Endothelial cell of umbilical vein (primary cell): Measurements from ENCODE around the gene AK4. TPM values are rescaled to one million over a fixed set of nuclear protein-coding genes. Genes with fewer than 3 reads are reported as not detected.

Source experiments
- BruUV-seq: library from RNA; stranded (reverse); fragments of 400-500 nt; replicated peaks from 2 replicates; lab custom pipeline; 2021; lab: Mats Ljungman, UMichigan
- CTCF ChIA-PET: fragments of 300-600, 350-600 bp; sonication (Branson Sonifier 250); formaldehyde crosslinking; loops from one replicate; lab custom pipeline; 2021; ENCODE audit warnings: antibody characterized with exemption, inconsistent platforms; lab: Charles Lee
- POLR2A ChIA-PET: fragments of 300-600, 350-600 bp; sonication (Branson Sonifier 250); formaldehyde crosslinking; loops from one replicate; lab custom pipeline; 2021; ENCODE audit warnings: antibody characterized with exemption, inconsistent platforms; lab: Charles Lee
- DNase-seq: peaks from one replicate; pipeline ENCODE4 v3.0.0-alpha.2; 2011; ENCODE audit warnings: low read depth, low spot score
- FAIRE-seq: peaks from 2 replicates; lab custom pipeline; 2011; peaks lifted over from hg19 to GRCh38; lab: Jason Lieb, UNC
- H2AFZ ChIP-seq: 2 replicates; pipeline ENCODE4 v1.6.0; 2012; ENCODE audit warnings: low read depth, low read length, control low read depth, inconsistent platforms
- H3K27ac ChIP-seq: 2 replicates; pipeline ENCODE4 v1.5.1; 2011; ENCODE audit warnings: low read depth, mild to moderate bottlenecking, control low read depth, low read length, moderate library complexity; ENCODE audit not compliant: insufficient read depth
- H3K27me3 ChIP-seq, 2 experiments: 2 replicates each; pipeline versions ENCODE4 v1.6.0 to v1.6.1; 2011; ENCODE audit warnings: low read length in 2 of 2, mixed read lengths in 1 of 2; ENCODE audit not compliant: control insufficient read depth in 2 of 2, insufficient read depth in 2 of 2
- H3K36me3 ChIP-seq, 2 experiments: 2 replicates in 1 of 2; 3 replicates in 1 of 2; pipeline ENCODE4 v1.5.1; 2011; ENCODE audit warnings: low read length in 2 of 2, mild to moderate bottlenecking in 1 of 2, moderate library complexity in 1 of 2; ENCODE audit not compliant: control insufficient read depth in 2 of 2, insufficient read depth in 2 of 2; ENCODE audit errors: extremely low read depth in 1 of 2
- H3K4me1 ChIP-seq: 3 replicates; pipeline ENCODE4 v1.5.1; 2011; ENCODE audit warnings: mild to moderate bottlenecking, low read length; ENCODE audit not compliant: control insufficient read depth, insufficient read depth; ENCODE audit errors: extremely low read depth
- H3K4me2 ChIP-seq: 2 replicates; pipeline ENCODE4 v1.6.1; 2011; ENCODE audit warnings: low read length, control low read depth, mixed read lengths; ENCODE audit not compliant: insufficient read depth
- H3K4me3 ChIP-seq, 3 experiments: fragments of 200-600 bp in 1 of 3; sonication (generic), shearing (Covaris generic) in 1 of 3; replicated peaks in 1 of 3; 2 replicates each; pipeline ENCODE4 v1.5.1; 2011 to 2016; ENCODE audit warnings: control low read depth in 3 of 3, low read length in 3 of 3, mild to moderate bottlenecking in 2 of 3, inconsistent platforms in 1 of 3, low read depth in 1 of 3, moderate library complexity in 1 of 3; ENCODE audit not compliant: insufficient read depth in 1 of 3
- H3K79me2 ChIP-seq: 2 replicates; pipeline ENCODE4 v1.6.0; 2012; ENCODE audit warnings: low read length, inconsistent platforms; ENCODE audit not compliant: control insufficient read depth, insufficient read depth
- H3K9ac ChIP-seq: replicated peaks from 2 replicates; pipeline ENCODE3; 2011; ENCODE audit warnings: low read length, control low read depth; ENCODE audit not compliant: insufficient read depth; ENCODE audit errors: extremely low read depth
- H3K9me1 ChIP-seq: replicated peaks from 3 replicates; pipeline ENCODE4 v1.6.0; 2011; ENCODE audit warnings: mild to moderate bottlenecking, low read length; ENCODE audit not compliant: control insufficient read depth, insufficient read depth; ENCODE audit errors: extremely low read depth
- H3K9me3 ChIP-seq: replicated peaks from 2 replicates; pipeline ENCODE4 v1.5.1; 2012; ENCODE audit warnings: low read length, inconsistent platforms; ENCODE audit not compliant: control insufficient read depth, insufficient read depth
- H4K20me1 ChIP-seq: replicated peaks from 2 replicates; pipeline ENCODE3; 2011; ENCODE audit warnings: mild to moderate bottlenecking, low read length; ENCODE audit not compliant: control insufficient read depth, insufficient read depth; ENCODE audit errors: extremely low read depth
- FOS ChIP-seq: IDR thresholded peaks from 2 replicates; pipeline ENCODE4 v1.6.1; 2011; ENCODE audit warnings: mild to moderate bottlenecking, low read length, moderate library complexity, borderline replicate concordance; ENCODE audit not compliant: insufficient read depth
- GATA2 ChIP-seq: IDR thresholded peaks from 2 replicates; pipeline ENCODE4 v1.7.0; 2011; ENCODE audit warnings: low read depth, mild to moderate bottlenecking, moderate library complexity, mixed read lengths, low read length; ENCODE audit not compliant: insufficient read length, insufficient read depth
- JUN ChIP-seq: IDR thresholded peaks from 2 replicates; pipeline ENCODE4 v1.6.1; 2011; ENCODE audit warnings: borderline replicate concordance, low read depth; ENCODE audit not compliant: insufficient read length, insufficient read depth
- POLR2A ChIP-seq: IDR thresholded peaks from 2 replicates; pipeline ENCODE4 v1.6.1; 2012; ENCODE audit warnings: low read depth, mild to moderate bottlenecking, control low read depth, low read length
- POLR2AphosphoS5 ChIP-seq: IDR thresholded peaks from 2 replicates; pipeline ENCODE4 v1.6.1; 2012; ENCODE audit warnings: low read depth, mild to moderate bottlenecking, control low read depth, low read length, moderate library complexity; ENCODE audit not compliant: insufficient read depth
- dilution Hi-C: fragments of 300-500 bp; cut with MboI; formaldehyde crosslinking; loops from one replicate; pipeline ENCODE4 v1.15.0; 2019; ENCODE audit warnings: low sequenced_read_pairs; ENCODE audit not compliant: extremely low pct_ligation_motif_present
- intact Hi-C: fragments of 100-400 bp; cut with micrococcal nuclease; formaldehyde crosslinking; loops from one replicate; pipeline ENCODE4 v1.10.0; 2022
- polyA plus RNA-seq, 4 experiments: library from polyadenylated mRNA; depleted of rRNA in 3 of 4; stranded (reverse) in 3 of 4; unstranded in 1 of 4; fragments of >200 nt; gene quantifications; 2 replicates each; pipeline versions ENCODE4 v1.2.1 to v1.2.3, GENCODE V29; 2011 to 2012; ENCODE audit warnings: missing spikeins in 1 of 4
- total RNA-seq: library from RNA; stranded (reverse); gene quantifications from 2 replicates; pipeline ENCODE4 v1.2.3, GENCODE V29; 2021
- TF ChIP-seq, protein P1 (sequence below), 2 donors: IDR thresholded peaks; 1 replicate in 1 of 2; 2 replicates in 1 of 2; pipeline ENCODE4 v1.5.1; 2011; ENCODE audit warnings: low read length in 2 of 2, mild to moderate bottlenecking in 2 of 2, moderate library complexity in 2 of 2, control low read depth in 1 of 2, inconsistent platforms in 1 of 2, low read depth in 1 of 2; ENCODE audit not compliant: insufficient read depth in 1 of 2; ENCODE audit errors: extremely low read depth in 1 of 2
- TF ChIP-seq, protein P2 (sequence below): IDR thresholded peaks from 2 replicates; pipeline ENCODE4 v1.6.1; 2011; ENCODE audit not compliant: insufficient read depth, insufficient read length

AK4 gene
- total and polyA plus RNA-seq, 2 donors (not counting 3 experiments of a cell fraction or from before 2014, with no cell fraction given) = 2.2 to 5.6 TPM

DNA sequence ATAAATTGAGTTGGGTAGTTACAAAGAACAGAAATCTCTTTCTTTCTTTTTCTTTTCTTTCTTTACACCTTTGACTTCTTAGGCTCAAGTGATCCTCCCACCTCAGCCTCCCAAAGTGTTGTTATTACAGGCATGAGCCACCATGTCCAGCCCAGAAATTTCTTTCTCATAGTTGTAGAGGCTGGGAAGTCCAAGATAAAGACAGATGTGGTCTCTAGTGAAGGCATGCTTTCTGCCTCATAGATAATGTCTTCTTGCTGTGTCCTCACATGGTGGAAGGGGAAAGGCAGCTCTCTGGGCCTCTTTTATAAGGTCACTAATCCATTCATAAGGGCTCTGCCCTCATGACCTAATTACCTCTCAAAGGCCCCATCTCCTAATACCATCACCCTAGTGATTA lies 97.3 kb downstream of the AK4 start:
- Histone ChIP-seq H3K4me1 (no peaks in the 10 kb centered on the region), H3K79me2 (no peaks in the 10 kb centered on the region), H3K4me3 (no peak overlapping the region), H2AFZ (no peak overlapping the region), H3K27me3 (peaks cover 0 to 4% of the 10 kb centered on the region in 2 experiments), H3K9me1 (no peaks in the 10 kb centered on the region), H3K36me3 (no peaks in the 10 kb centered on the region), H3K9ac (no peak overlapping the region), H4K20me1 (no peaks in the 10 kb centered on the region), H3K9me3 (no peaks in the 10 kb centered on the region), H3K27ac (no peak overlapping the region), H3K4me2 (no peak overlapping the region)
- TF ChIP-seq, protein P1, sequence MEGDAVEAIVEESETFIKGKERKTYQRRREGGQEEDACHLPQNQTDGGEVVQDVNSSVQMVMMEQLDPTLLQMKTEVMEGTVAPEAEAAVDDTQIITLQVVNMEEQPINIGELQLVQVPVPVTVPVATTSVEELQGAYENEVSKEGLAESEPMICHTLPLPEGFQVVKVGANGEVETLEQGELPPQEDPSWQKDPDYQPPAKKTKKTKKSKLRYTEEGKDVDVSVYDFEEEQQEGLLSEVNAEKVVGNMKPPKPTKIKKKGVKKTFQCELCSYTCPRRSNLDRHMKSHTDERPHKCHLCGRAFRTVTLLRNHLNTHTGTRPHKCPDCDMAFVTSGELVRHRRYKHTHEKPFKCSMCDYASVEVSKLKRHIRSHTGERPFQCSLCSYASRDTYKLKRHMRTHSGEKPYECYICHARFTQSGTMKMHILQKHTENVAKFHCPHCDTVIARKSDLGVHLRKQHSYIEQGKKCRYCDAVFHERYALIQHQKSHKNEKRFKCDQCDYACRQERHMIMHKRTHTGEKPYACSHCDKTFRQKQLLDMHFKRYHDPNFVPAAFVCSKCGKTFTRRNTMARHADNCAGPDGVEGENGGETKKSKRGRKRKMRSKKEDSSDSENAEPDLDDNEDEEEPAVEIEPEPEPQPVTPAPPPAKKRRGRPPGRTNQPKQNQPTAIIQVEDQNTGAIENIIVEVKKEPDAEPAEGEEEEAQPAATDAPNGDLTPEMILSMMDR (IDR thresholded peaks at IDR 0.05; ENCODE audit: extremely low read depth in 1 of 2, insufficient read depth in 1 of 2, low read depth in 1 of 2, low read length in 2 of 2) = no peak
- no peak for TF ChIP-seq GATA2
- no peak for TF ChIP-seq POLR2AphosphoS5
- TF ChIP-seq FOS = no peak
- no peak for TF ChIP-seq POLR2A
- TF ChIP-seq, protein P2, sequence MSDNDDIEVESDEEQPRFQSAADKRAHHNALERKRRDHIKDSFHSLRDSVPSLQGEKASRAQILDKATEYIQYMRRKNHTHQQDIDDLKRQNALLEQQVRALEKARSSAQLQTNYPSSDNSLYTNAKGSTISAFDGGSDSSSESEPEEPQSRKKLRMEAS = no peak
- no peak for TF ChIP-seq JUN
- BruUV-seq = no TSS peak
- DNase-seq = no peak
- ChIA-PET POLR2A (no interaction called here), CTCF (interaction anchor here (0.7 kb wide), 1 partner anchor 33 kb away, joined by 4 read pairs; no protein-coding TSS in a partner anchor)
- dilution Hi-C loops (no loop called here), intact Hi-C loops (no loop called here)
- FAIRE-seq = no peak
